K562 (cell line): ENCODE measurements around the gene LATS2. TPM values are rescaled to one million over a fixed set of nuclear protein-coding genes. Genes with fewer than 3 reads are reported as not detected.

Experiments used
- ADNP ChIP-seq: fragments of 200-800 bp; sonication (Bioruptor generic); IDR thresholded peaks from 2 replicates; pipeline ENCODE4 v1.6.1; 2016; ENCODE audit warnings: missing genetic modification characterization, missing compliant biosample characterization
- BHLHE40 ChIP-seq: IDR thresholded peaks from 2 replicates; pipeline ENCODE4 v1.6.1; 2011; ENCODE audit warnings: low read length, improper control_type of control experiment
- CHD2 ChIP-seq: IDR thresholded peaks from 2 replicates; pipeline ENCODE4 v1.6.1; 2011; ENCODE audit warnings: low read depth, low read length
- CREB1 ChIP-seq, 2 experiments: sonication (generic) in 1 of 2; formaldehyde crosslinking in 1 of 2; IDR thresholded peaks; 2 replicates each; pipeline versions ENCODE4 v1.6.1 to v1.8.0; 2012 to 2022; ENCODE audit warnings: inconsistent platforms in 1 of 2, mild to moderate bottlenecking in 1 of 2, missing genetic modification reagents in 1 of 2, moderate library complexity in 1 of 2
- CXXC5 ChIP-seq: fragments of 250-450 bp; sonication (Bioruptor Pico); IDR thresholded peaks from 2 replicates; pipeline ENCODE4 v1.8.0; 2022; ENCODE audit warnings: inconsistent platforms, mild to moderate bottlenecking, moderate library complexity
- DPF2 ChIP-seq: fragments of 450-650 bp; IDR thresholded peaks from 2 replicates; pipeline ENCODE4 v1.6.1; 2016
- ELF1 ChIP-seq: fragments of 200-800 bp; sonication (Bioruptor generic); IDR thresholded peaks from 2 replicates; pipeline ENCODE4 v1.6.1; 2016; ENCODE audit warnings: missing genetic modification characterization, missing compliant biosample characterization
- ETV6 ChIP-seq, 3 experiments: fragments of 150-350 bp in 1 of 3; sonication (generic) in 1 of 3; formaldehyde crosslinking in 1 of 3; IDR thresholded peaks; 2 replicates each; pipeline versions ENCODE4 v1.6.1 to v1.8.0; 2014 to 2022; ENCODE audit warnings: borderline replicate concordance in 2 of 3, low read depth in 2 of 3, antibody characterized with exemption in 1 of 3, low read length in 1 of 3, mild to moderate bottlenecking in 1 of 3, missing genetic modification reagents in 1 of 3
- HMGN3 ChIP-seq: IDR thresholded peaks from 2 replicates; pipeline ENCODE4 v1.6.1; 2011; ENCODE audit warnings: borderline replicate concordance, low read depth, mild to moderate bottlenecking, mixed read lengths, low read length; ENCODE audit not compliant: insufficient read length; ENCODE audit errors: extremely low read depth
- LEF1 ChIP-seq: fragments of 450-650 bp; IDR thresholded peaks from 2 replicates; pipeline ENCODE4 v1.6.1; 2016; ENCODE audit warnings: mild to moderate bottlenecking
- MBD2 ChIP-seq: sonication (generic); IDR thresholded peaks from 2 replicates; pipeline ENCODE4 v1.6.1; 2016; ENCODE audit warnings: low read depth, borderline replicate concordance
- MEIS2 ChIP-seq: fragments of 450-650 bp; IDR thresholded peaks from 2 replicates; pipeline ENCODE4 v1.6.1; 2014; ENCODE audit warnings: mild to moderate bottlenecking; ENCODE audit not compliant: partially characterized antibody
- NCOA1 ChIP-seq: fragments of 450-650 bp; IDR thresholded peaks from 2 replicates; pipeline ENCODE4 v1.6.1; 2016; ENCODE audit warnings: low read depth
- NFYB ChIP-seq: IDR thresholded peaks from 2 replicates; pipeline ENCODE4 v1.6.1; 2011; ENCODE audit warnings: mild to moderate bottlenecking, moderate library complexity; ENCODE audit not compliant: insufficient read length; ENCODE audit errors: extremely low read depth
- PTTG1 ChIP-seq: fragments of 450-650 bp; IDR thresholded peaks from 2 replicates; pipeline ENCODE4 v1.6.1; 2016; ENCODE audit warnings: low read depth, mild to moderate bottlenecking, missing genetic modification characterization, missing compliant biosample characterization
- RB1 ChIP-seq: fragments of 450-650 bp; IDR thresholded peaks from 2 replicates; pipeline ENCODE4 v1.6.1; 2017; ENCODE audit warnings: low read depth, mild to moderate bottlenecking
- RBFOX2 ChIP-seq: fragments of 200-400 bp; formaldehyde crosslinking; IDR thresholded peaks from 2 replicates; pipeline ENCODE4 v1.6.1; 2017; ENCODE audit warnings: low read depth, mild to moderate bottlenecking, low read length, moderate library complexity
- RBM17 ChIP-seq: fragments of 200-400 bp; formaldehyde crosslinking; IDR thresholded peaks from 2 replicates; pipeline ENCODE4 v1.6.1; 2017; ENCODE audit warnings: low read depth, mild to moderate bottlenecking, low read length, borderline replicate concordance
- SIX5 ChIP-seq, 2 experiments: IDR thresholded peaks; 2 replicates each; pipeline ENCODE4 v1.6.1; 2011; ENCODE audit warnings: low read length in 2 of 2, borderline replicate concordance in 1 of 2, low read depth in 1 of 2, mild to moderate bottlenecking in 1 of 2, moderate library complexity in 1 of 2; ENCODE audit not compliant: insufficient read depth in 1 of 2
- SMAD2 ChIP-seq: fragments of 150-350 bp; IDR thresholded peaks from 2 replicates; pipeline ENCODE4 v1.6.1; 2014; ENCODE audit warnings: low read depth, mild to moderate bottlenecking, low read length
- ZEB2 ChIP-seq: fragments of 450-650 bp; IDR thresholded peaks from 2 replicates; pipeline ENCODE4 v1.6.1; 2016
- ZFP1 ChIP-seq: fragments of 450-650 bp; formaldehyde crosslinking; IDR thresholded peaks from 2 replicates; pipeline ENCODE4 v1.4.0; 2020; ENCODE audit warnings: mild to moderate bottlenecking, mixed read lengths
- ZNF224 ChIP-seq: sonication (generic); formaldehyde crosslinking; IDR thresholded peaks from 2 replicates; pipeline ENCODE4 v1.8.0; 2022; ENCODE audit warnings: mild to moderate bottlenecking, missing genetic modification reagents
- ZNF239 ChIP-seq: fragments of 250-450 bp; sonication (Bioruptor Pico); IDR thresholded peaks from 2 replicates; pipeline ENCODE4 v1.4.0; 2020; ENCODE audit warnings: mild to moderate bottlenecking
- polyA plus RNA-seq, 8 experiments: library from polyadenylated mRNA; depleted of rRNA in 4 of 8; stranded (reverse) in 5 of 8; unstranded in 3 of 8; fragments of >200 nt; fragmentation: Nextera tagmentation in 2 of 8; fragmentation: Illumina TruSeq in 1 of 8; extraction: Ambion mirVana in 2 of 8; extraction: Trizol in 1 of 8; gene quantifications; 2 replicates each; pipeline versions ENCODE4 v1.2.1 to v1.2.3, GENCODE V29; 2011 to 2014; ENCODE audit warnings: inconsistent platforms in 1 of 8, missing spikeins in 1 of 8
- total RNA-seq, 7 experiments: library from RNA; depleted of rRNA in 6 of 7; stranded (reverse); fragments of >200 nt in 6 of 7; fragmentation: Illumina TruSeq in 2 of 7; extraction: Trizol in 2 of 7; gene quantifications; 2 replicates each; pipeline versions ENCODE4 v1.2.1 to v1.2.3, GENCODE V29; 2011 to 2021; ENCODE audit warnings: low replicate concordance in 1 of 7
- TF ChIP-seq, protein P1 (sequence below): fragments of 450-650 bp; formaldehyde crosslinking; conservative IDR thresholded peaks from 2 replicates; pipeline ENCODE4 v1.4.0; 2022; ENCODE audit warnings: mild to moderate bottlenecking, missing genetic modification characterization
- TF ChIP-seq, protein P2 (sequence below): fragments of 450-650 bp; formaldehyde crosslinking; IDR thresholded peaks from 2 replicates; pipeline ENCODE4 v1.4.0; 2022; ENCODE audit warnings: mild to moderate bottlenecking, moderate library complexity
- TF ChIP-seq, protein P3 (sequence below): sonication (generic); formaldehyde crosslinking; IDR thresholded peaks from 2 replicates; pipeline ENCODE4 v1.8.0; 2022; ENCODE audit warnings: missing genetic modification reagents, mild to moderate bottlenecking, moderate library complexity, borderline replicate concordance

LATS2 gene
- total and polyA plus RNA-seq, 9 of the 15 experiments (the other 6 are each of a cell fraction or from before 2014, with no cell fraction given): 0.18 to 3.7 (median 0.76) TPM

DNA sequence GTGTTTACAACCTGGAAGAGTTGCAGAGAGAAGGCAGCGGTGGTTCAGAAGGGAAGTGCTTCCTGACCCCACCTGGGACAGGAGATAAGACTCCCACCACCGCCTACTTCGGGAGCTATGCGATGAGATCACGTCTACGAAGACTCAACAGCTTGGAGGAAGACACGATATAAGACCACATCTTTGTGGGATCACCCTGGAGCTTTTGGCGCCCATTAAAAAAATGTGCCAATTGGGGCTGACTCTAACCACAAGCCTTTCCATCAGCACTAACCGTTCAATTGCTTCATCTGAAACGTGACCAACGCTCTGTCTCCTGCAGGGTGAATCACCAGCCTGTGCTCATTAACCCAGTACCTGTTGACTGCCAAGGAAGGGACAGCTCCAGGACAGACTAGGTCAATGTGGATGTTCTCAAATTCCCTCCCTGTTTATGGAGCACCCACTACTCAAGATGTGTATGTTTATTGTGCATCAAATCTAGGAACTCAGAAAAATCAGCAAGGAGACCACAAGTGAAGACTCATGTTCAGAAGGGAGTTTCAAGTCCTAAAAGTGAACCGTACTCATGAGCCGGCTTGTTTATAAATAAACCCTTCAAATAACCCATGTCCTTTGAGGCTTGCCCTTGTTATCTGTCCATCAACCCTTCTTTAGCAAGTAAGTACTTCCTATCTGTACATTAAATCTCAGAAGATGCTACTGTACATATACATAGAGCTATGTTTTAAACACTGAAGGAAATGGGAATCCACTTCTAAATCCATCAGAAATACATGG, 67.5 kb downstream of the LATS2 start (continued):
- TF ChIP-seq NCOA1 (no peak), ELF1 (tag) (no peak), HMGN3 (no peak), ETV6 (IDR thresholded peaks at IDR 0.05; ENCODE audit: borderline replicate concordance in 1 of 2, low read depth in 2 of 2, low read length in 1 of 2) (no peak), ETV6 (CRISPR knock-in tag; IDR thresholded peaks at IDR 0.05; ENCODE audit: borderline replicate concordance) (no peak), SIX5 (IDR thresholded peaks at IDR 0.05; ENCODE audit: borderline replicate concordance in 1 of 2, insufficient read depth in 1 of 2, low read depth in 1 of 2, low read length in 2 of 2) (no peak), LEF1 (peak; percentile 47; the same call in 1 of the 2 replicates), ZFP1 (CRISPR knock-in tag) (no peak), MEIS2 (peak; percentile 40), ZNF239 (no peak), ZEB2 (peak; percentile 70; the same call in 1 of the 2 replicates), RB1 (no peak), BHLHE40 (peak; percentile 93), CREB1 (IDR thresholded peaks at IDR 0.05) (no peak), CREB1 (CRISPR knock-in tag; IDR thresholded peaks at IDR 0.05) (no peak), NFYB (no peak), ZNF224 (CRISPR knock-in tag) (no peak), MBD2 (no peak), CHD2 (no peak), RBFOX2 (no peak), CXXC5 (CRISPR knock-in tag) (0 out of 2 replicates have a peak, but pooled peaks have one; percentile 49), SMAD2 (no peak), RBM17 (no peak), DPF2 (peak; percentile 68), ADNP (tag) (no peak), PTTG1 (tag) (no peak)
- TF ChIP-seq, protein P1, sequence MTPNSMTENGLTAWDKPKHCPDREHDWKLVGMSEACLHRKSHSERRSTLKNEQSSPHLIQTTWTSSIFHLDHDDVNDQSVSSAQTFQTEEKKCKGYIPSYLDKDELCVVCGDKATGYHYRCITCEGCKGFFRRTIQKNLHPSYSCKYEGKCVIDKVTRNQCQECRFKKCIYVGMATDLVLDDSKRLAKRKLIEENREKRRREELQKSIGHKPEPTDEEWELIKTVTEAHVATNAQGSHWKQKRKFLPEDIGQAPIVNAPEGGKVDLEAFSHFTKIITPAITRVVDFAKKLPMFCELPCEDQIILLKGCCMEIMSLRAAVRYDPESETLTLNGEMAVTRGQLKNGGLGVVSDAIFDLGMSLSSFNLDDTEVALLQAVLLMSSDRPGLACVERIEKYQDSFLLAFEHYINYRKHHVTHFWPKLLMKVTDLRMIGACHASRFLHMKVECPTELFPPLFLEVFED: no peak
- TF ChIP-seq, protein P2, sequence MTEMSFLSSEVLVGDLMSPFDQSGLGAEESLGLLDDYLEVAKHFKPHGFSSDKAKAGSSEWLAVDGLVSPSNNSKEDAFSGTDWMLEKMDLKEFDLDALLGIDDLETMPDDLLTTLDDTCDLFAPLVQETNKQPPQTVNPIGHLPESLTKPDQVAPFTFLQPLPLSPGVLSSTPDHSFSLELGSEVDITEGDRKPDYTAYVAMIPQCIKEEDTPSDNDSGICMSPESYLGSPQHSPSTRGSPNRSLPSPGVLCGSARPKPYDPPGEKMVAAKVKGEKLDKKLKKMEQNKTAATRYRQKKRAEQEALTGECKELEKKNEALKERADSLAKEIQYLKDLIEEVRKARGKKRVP (CRISPR knock-in tag): no peak
- TF ChIP-seq, protein P3, sequence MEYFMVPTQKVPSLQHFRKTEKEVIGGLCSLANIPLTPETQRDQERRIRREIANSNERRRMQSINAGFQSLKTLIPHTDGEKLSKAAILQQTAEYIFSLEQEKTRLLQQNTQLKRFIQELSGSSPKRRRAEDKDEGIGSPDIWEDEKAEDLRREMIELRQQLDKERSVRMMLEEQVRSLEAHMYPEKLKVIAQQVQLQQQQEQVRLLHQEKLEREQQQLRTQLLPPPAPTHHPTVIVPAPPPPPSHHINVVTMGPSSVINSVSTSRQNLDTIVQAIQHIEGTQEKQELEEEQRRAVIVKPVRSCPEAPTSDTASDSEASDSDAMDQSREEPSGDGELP: peak; percentile 30; the same call in 1 of the 2 replicates
